ENCODE data around the gene CENPC.
"Not testable (repeated sequence)": the region's sequence is repeated elsewhere in the genome, so short reads cannot be mapped to it uniquely, and the experiment has no call there.

CENPC gene

DNA sequence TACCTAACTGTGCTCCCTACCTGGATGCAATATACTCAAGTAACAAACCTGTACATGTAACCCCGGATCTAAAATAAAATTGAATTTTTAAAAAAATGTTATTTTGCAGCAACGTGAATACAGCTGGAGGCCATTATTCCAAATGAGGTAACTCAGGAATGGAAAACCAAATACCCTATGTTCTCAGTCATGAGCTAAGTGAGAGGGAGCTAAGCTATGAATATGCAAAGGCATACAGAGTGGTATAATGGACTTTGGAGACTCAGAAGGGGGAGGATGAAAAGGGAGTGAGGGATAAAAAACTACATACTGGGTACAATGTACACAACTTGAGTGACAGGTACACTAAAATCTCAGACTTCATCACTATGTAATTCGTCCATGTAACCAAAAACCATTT, 78.6 kb downstream of the CENPC start:
- DNase-seq, result no peak

DNA sequence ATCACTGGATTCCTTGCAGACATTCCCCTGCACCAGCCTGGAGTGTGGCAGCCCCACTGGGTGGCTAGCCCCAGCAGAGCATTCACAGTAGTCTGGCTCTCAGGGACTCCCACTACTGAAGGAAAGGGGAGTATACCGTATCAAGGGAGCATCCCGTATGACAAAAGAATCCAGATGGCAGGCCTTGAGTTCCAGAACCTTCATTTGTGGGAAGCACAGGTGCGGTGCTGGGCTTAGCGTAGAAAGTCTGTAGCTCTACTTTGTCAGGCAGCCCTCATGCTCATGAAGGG, 79.6 kb downstream of the CENPC start:
- DNase-seq, result no peak

DNA sequence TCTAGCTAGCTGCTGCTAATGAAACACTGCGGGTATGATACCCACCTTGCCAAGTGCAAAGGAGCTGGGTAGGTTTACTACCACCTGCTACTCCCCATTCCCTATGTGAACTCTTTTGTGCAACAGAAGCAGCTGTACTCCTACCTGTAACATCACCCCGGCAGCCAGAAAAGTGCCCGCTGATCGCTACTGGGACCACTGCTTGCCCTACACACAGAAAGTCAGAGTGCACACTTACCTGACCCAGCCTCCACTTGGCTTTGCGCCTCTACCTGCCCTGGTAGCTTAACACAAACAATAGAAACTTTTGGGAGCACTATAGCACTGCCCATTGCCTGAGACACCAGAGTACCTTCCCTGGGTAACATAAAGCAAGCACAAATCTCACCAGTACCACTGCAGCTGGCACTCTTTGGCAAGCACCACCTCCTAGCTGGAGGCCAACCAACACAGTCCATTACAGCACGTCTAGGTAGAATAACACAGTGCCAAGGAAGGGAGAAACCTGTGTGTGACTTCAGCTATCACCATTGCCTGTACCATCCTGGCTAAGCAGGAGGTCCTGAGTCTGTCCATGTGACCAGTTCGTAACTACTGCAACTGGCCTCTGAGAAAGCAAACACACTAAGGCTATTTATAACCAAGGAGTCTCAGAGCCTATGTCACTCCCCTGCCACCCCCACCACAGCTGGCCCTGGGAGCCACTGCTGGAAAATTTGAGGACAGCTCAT, 80.1 kb downstream of the CENPC start:
- DNase-seq, result peak; percentile 45

DNA sequence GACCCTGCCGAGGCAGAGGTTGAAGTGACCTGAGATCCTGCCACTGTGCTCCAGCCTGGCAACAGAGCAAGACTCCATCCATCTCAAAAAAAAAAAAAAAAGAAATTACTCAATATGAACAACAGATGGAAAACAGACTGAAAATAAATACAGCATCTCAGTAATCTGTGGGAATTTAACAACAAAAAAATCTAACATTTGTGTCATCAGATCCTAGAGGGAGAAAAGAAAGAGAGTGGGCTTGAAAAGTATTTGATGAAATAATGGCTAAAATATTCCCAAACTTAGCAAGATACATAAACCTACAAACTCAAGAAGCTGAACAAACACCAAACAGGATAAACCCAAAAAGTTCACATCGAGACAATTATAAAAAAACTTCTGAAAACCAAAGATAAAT, 84.7 kb downstream of the CENPC start:
- no peak for DNase-seq

DNA sequence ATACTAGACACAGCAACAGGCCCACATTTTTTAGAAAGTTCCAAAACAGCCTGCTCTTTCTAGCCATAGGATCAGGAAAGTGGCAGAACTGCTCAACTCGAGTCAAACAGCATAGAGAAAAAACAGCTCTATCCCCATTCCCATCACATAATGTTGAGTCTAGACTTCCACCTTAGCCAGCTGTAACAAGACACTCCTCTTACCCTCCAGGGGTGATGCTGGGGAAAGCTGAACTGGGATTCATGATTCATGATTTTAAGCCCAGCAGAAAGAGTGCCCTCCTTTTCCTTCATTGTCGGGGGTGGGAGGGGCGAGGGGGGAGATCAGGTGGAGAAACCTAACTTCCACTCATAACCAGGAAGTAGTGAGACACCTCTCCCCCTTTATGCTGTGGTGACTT, 86.1 kb downstream of the CENPC start:
- no peak for DNase-seq

DNA sequence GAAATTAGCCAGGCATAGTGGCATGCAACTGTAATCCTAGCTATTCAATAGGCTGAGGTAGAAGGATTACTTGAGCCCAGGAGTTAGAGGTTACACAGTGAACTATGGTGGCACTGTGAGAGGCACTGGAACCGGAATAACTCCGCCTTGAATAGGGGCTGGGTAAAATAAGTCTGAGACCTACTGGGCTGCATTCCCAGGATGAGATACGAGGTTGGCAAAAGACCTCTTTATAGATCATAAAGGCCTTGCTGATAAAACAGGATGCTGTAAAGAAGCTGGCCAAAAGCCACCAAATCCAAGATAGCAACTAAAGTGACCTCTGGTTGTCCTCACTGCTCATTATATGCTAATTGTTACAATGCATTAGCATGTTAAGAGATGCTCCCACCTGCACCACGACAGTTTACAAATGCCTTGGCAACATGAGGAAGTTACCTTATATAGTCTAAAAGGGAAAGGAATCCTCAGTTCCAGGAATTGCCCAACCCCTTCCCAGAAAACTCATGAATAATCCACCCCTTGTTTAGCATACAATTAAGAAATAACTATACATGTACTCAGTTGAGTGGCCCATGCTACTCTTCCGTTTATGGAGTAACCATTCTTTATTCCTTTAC, 88.6 kb downstream of the CENPC start:
- no peak for DNase-seq

DNA sequence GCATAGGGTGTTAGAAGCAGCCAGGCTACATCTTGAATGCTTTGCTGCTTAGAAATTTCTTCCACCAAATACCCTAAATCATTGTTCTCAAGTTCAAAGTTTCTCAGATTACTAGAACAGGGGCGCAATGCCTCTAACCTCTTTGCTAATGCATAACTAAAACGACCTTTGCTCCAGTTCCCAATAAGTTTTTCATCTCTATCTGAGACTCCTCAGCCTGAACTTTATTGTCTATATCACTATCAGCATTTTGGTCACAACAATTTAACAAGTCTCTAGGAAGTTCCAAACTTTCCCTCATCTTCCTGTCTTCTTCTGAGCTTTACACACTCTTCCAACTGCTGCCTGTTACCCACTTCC, 92.5 kb downstream of the CENPC start:
- DNase-seq, result not testable (repeated sequence)

DNA sequence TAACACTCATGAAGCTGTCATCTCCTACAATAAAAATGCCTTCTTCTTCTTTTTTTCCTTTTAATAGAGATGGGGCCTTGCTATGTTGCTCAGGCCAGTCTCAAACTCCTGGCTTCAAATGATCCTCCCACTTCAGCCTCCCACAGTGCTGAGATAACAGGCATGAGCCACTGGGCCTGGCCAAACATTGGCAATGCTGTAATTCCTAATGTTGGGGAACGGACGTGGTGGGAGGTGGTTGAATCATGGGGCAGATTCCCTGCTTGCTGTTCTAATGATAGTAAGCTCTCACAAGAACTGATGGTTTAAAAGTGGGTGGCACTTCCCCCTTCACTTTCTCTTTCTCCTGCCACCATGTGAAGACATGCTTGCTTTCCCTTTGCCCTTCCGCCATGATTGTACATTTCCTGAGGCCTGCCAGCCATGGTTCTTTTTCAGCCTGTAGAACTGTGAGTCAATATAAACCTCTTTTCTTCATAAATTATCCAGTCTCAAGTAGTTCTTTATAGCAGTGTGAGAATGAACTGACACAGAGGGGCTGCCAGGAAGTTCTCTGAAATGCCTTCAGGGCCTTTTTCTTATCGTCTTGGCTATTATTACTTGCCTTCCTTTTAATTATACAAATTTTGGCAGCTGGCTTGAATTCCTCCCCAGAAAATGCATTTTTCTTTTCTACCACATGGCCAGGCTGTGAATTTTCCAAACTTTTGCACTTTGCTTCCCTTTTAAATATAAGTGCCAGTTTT, 93.0 kb downstream of the CENPC start:
- no peak for DNase-seq

DNA sequence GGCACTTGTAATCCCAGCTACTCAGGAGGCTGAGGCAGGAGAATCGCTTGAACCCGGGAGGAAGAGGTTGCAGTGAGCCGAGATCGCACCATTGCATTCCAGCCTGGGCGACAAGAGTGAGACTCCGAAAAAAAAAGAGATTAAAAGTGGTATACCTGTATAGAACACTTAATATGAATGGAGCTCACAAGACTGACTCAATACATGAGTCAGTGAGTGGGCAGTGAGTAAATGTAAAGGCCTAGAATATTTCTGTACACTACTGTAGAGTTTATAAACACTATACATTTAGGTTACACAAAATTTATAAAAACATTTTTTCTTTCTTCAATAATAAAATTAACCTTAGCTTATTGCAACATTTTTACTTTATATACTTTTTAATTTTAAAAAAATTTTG, 93.8 kb downstream of the CENPC start:
- DNase-seq, result no peak

DNA sequence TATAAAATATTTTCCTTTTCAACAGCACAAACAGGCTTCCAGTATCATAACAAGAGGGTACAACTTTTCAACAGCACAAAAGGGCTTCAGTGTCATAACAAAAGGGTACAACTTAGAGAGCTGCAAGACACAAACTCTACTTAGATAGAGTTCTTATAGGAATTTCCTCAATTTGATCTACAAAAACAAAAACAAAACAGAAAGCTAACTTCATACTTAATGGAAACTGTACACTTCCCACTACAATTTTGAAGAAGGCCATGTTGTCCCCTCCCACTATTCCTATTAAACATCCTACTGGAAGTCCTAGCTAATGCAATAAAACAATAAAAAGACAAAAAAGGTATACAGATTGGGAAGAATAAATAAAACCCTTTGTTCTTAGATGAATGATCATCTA, 96.7 kb downstream of the CENPC start:
- no peak for DNase-seq

DNA sequence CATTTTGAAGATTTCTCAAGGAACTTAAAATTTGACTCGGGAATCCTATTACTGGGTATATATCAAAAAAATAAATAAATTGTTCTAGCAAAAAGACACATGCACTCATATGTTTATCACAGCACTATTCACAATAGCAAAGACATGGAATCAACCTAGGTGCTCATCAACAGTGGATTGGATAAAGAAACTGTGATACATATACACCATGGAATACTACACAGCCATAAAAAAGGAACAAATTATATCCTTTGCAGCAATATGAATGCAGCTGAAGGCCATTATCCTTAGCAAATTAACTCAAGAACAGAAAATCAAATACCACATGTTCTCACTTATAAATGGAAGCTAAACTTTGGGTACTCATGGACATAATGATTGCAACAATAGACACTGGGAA, 97.4 kb downstream of the CENPC start:
- no peak for DNase-seq

DNA sequence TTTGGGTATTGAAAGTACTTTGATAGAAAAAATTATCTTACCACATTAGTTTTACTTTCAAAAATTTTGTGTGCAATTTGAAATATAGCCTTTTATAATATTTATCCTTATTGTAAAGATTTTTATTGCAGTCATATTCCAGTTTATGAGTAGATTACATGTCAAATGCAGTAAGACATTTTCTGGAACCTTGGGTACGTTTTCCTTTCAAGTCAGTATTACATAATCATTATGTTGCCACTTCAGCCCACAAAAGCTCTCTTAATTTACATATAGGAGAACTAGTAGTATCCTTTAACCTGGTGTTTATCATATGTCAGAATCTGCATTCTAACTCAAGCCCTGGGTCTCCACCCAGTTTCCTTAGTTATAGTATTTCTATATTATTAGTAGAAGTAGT, 98.5 kb downstream of the CENPC start:
- no peak for DNase-seq

DNA sequence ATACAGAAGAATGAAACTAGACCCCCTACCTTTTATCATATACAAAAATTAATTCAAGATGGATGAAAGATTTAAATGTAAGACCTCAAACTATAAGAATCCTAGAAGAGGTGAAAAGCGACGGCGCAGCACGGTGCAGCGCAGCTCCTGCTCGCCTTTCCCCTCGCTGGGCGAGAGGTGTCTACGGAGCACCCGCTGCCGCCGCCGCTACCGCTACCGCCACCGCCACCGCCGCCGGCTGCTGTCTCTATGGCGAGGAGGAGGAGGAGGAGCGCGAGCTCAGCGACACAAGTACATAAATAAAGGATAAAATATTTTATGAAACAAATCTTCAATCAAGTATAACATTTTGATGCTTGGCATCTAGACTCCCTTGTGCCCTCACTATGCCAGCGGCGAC, 99.4 kb downstream of the CENPC start:
- DNase-seq, result not testable (repeated sequence)

DNA sequence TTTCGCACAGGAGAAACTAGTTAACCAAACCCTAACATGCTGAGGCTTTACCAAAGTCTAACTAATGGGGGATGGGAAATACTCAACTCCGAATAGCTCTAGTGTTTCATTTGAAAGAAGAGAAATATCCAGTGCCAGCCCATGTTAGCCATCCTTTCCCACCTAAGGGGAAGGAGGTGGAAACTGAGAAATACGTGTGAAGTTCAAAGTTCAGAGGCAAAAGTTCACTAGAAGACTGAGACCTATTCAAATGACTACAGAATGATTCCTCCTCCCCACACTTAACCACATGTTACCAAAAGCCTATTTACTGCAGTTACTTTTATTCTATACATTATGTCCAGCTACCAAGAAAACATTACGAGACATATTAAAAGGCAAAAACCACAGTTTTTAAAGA, 106.3 kb downstream of the CENPC start:
- no peak for DNase-seq

DNA sequence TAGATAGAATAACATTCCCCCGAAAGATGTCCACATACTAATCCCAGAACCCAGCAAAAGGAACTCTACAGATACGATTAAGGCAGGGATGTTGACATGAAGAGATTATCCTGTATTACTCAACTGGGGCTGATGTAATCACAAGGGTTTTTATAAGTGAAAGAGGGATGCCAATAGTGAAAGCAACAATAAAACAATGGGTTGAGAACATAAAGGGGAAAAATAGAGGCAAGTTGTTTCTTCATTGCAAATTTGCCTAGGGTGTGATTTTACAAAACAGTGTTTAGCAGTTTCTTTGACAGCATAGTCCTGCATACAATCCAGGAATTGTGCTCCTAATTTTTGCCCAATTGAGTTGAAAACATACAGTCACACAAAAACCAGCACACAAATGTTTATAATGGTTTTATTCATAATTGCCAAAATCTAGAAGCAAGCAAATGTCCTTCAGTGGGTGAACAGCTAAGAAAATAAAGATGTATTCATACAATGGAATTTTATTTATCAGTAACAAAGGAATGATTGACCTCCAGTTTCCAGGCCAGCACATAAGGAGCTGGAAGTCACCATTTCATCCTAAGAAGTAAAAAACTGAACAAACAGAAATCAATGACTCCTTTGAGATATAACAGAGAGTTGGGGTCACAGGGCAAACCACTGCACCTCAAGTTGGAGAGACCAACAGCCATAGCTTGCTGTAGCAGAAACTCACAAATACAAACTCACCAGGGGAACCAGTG, 107.2 kb downstream of the CENPC start:
- DNase-seq, result peak; percentile 73

DNA sequence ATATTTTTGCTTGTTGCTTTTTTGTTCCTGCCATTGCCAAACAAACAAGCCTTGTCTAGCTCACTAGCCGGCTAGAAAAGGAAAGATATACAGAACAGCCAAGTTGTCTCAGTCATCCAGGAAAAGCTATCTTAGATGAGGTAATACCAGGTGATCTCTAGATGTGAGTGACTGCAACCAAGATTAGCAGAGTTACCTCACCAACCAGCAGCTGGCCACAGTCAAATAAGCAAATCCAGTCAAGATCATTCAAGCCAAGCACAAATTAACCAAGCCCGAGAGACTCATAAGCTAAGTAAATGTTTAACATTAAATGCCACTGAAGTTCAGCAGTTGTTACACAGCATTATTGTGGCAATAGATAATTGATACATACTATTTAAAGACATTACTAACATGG, 108.6 kb downstream of the CENPC start:
- DNase-seq, result no peak

DNA sequence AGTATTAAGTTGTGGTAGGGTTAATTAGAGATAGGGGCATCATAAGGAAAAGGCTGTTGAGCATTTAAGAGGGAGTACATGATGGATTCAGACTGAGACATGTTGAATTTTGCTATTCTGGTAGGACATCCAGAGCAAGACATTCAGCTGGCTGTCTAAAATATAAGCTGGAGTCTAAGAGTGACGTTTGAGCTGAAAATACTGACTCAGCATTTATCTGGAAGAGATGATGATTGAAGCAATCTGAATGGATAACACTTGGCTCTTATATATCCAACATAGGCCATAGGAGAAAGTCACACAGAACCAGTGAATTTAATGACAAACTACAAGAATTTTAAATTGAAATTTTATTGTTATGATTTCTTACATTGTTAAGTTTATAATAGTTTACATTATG, 114.3 kb downstream of the CENPC start:
- DNase-seq, result no peak

DNA sequence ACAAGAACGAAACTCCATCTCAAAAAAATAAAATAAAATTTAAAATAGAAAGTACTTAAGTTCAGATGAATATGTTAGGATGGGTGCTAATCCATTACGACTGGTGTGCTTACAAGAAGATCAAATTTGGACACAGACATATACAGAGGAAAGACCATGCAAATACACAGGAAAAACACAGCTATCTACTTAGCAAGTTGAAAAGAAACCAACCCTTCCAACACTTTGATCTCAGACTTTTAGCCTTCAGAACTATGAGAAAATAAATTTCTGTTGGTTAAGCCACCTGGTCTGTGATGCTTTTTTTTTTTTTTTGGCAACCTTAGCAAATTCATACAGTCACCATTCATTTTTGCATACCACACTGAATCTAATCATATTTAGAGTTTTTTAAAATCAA, 116.5 kb downstream of the CENPC start:
- DNase-seq, result no peak

All from fibroblast of skin of scalp (primary cell).